Upper lobe of left lung (tissue), 6 donors: ENCODE measurements around the gene TREML2. TPM values are rescaled to one million over a fixed set of nuclear protein-coding genes. Genes with fewer than 3 reads are reported as not detected.
A peak's percentile ranks its signal among the peaks of the same experiment; 100 is the strongest.

Source experiments
- ATAC-seq, 2 donors: fragments of 200-7000 bp; cut with Tn5 transposase; one replicate each; pipeline ENCODE4 v1.9.1; 2022; ENCODE audit warnings: mild to moderate bottlenecking in 2 of 2, moderate library complexity in 2 of 2; ENCODE audit not compliant: low FRiP score in 2 of 2
- DNase-seq, 2 donors: peaks; one replicate each; pipeline ENCODE4 v3.0.0-alpha.2; 2019 to 2020
- H3K27ac ChIP-seq, 4 donors: fragments of 200-600 bp; sonication (generic); one replicate each; pipeline ENCODE4 v1.5.1; 2016 to 2019
- H3K27me3 ChIP-seq, 4 donors: fragments of 200-600 bp; sonication (generic); one replicate each; pipeline ENCODE4 v1.5.1; 2017 to 2019
- H3K36me3 ChIP-seq, 4 donors: fragments of 200-600 bp; sonication (generic); one replicate each; pipeline ENCODE4 v1.5.1; 2016 to 2019
- H3K4me1 ChIP-seq, 4 donors: fragments of 200-600 bp; sonication (generic); one replicate each; pipeline ENCODE4 v1.5.1; 2018 to 2019
- H3K4me3 ChIP-seq, 4 donors: fragments of 200-600 bp; sonication (generic); one replicate each; pipeline ENCODE4 v1.5.1; 2017 to 2019; ENCODE audit warnings: mild to moderate bottlenecking in 2 of 4, moderate library complexity in 1 of 4
- H3K9me3 ChIP-seq, 4 donors: fragments of 200-600 bp; sonication (generic); one replicate each; pipeline ENCODE4 v1.5.1; 2018 to 2019
- CTCF ChIP-seq, 6 experiments: fragments of 450-650 bp in 4 of 6; fragments of 200-600 bp in 2 of 6; sonication (generic) in 2 of 6; IDR thresholded peaks; one replicate each; pipeline ENCODE4 v1.5.1; 2016 to 2019; ENCODE audit warnings: antibody characterized with exemption in 6 of 6
- EP300 ChIP-seq, 4 donors: sonication (generic); formaldehyde crosslinking; IDR thresholded peaks; one replicate each; pipeline ENCODE4 v1.5.1; 2017; ENCODE audit warnings: antibody characterized with exemption in 4 of 4, control low read depth in 2 of 4
- POLR2A ChIP-seq, 4 donors: fragments of 450-650 bp; IDR thresholded peaks; one replicate each; pipeline ENCODE4 v1.5.1; 2016 to 2017; ENCODE audit warnings: antibody characterized with exemption in 4 of 4, mild to moderate bottlenecking in 2 of 4
- POLR2AphosphoS5 ChIP-seq, 2 donors: sonication (generic); formaldehyde crosslinking; IDR thresholded peaks; one replicate each; pipeline ENCODE4 v1.5.1; 2017; ENCODE audit warnings: antibody characterized with exemption in 2 of 2
- WGBS, 2 donors: methylation state at CpG; one replicate each; pipeline ENCODE4 v1.1.5; 2017 to 2018; 5-methylcytosine and 5-hydroxymethylcytosine counted together
- total RNA-seq, 6 donors: library from RNA; depleted of rRNA in 4 of 6; stranded (reverse); fragments of >200 nt in 4 of 6; gene quantifications; one replicate each; pipeline versions ENCODE4 v1.1.0 to v1.2.1, GENCODE V29; 2016 to 2021
- donor health status: DM: no; HTN: no; CAD: no; lungs with moderate emphysema.
- donor health status: DM: no; HTN: yes; CAD: no; lungs with severe emphysema.

The TREML2 gene
- total RNA-seq, 6 donors from 2014 or later = 0.67 to 2.3 (median 1.5) TPM; not detected in 1

- no peak overlapping the region for H3K4me3 ChIP-seq
- no peak overlapping the region for H3K27ac ChIP-seq
- H3K27me3 ChIP-seq = no peaks in the 10 kb centered on the region
- DNase-seq = no peak
- no peak for ATAC-seq
- TF ChIP-seq EP300 (IDR thresholded peaks at IDR 0.05) (no peak), POLR2AphosphoS5 (IDR thresholded peaks at IDR 0.05) (no peak), CTCF (IDR thresholded peaks at IDR 0.05) (no peak), POLR2A (IDR thresholded peaks at IDR 0.05) (no peak)
- no peaks in the 10 kb centered on the region for H3K36me3 ChIP-seq
- peaks cover 0 to 6% (median 0%) of the 10 kb centered on the region in 4 donors for H3K9me3 ChIP-seq
- no peaks in the 10 kb centered on the region for H3K4me1 ChIP-seq
- WGBS, 2 donors = 67 to 69% methylated on average over 1 to 5 of the region's 5 CpGs
These were observed 21.6 kb upstream of the TREML2 start for GRCh38 chr6:41222513-41222912.

GRCh38 chr6:41222045-41222444 lies 21.1 kb upstream of the TREML2 start:
- TF ChIP-seq CTCF (IDR thresholded peaks at IDR 0.05) = no peak
- H3K9me3 ChIP-seq = peaks cover 0 to 6% (median 0%) of the 10 kb centered on the region in 4 donors
- H3K4me3 ChIP-seq = no peak overlapping the region
- DNase-seq = no peak
- no peaks in the 10 kb centered on the region for H3K4me1 ChIP-seq
- ATAC-seq = no peak
- H3K27me3 ChIP-seq = no peaks in the 10 kb centered on the region
- H3K36me3 ChIP-seq = no peaks in the 10 kb centered on the region
- no peak overlapping the region for H3K27ac ChIP-seq
- WGBS, 2 donors = 32 to 64% methylated on average over 3 to 4 of the region's 4 CpGs

GRCh38 chr6:41216616-41217015 lies 15.7 kb upstream of the TREML2 start:
- H3K4me1 ChIP-seq = no peaks in the 10 kb centered on the region
- H3K27me3 ChIP-seq = no peaks in the 10 kb centered on the region
- no peak overlapping the region for H3K27ac ChIP-seq
- H3K4me3 ChIP-seq = no peak overlapping the region
- no peak for TF ChIP-seq POLR2AphosphoS5 (IDR thresholded peaks at IDR 0.05)
- no peak for TF ChIP-seq CTCF (IDR thresholded peaks at IDR 0.05)
- TF ChIP-seq EP300 (IDR thresholded peaks at IDR 0.05) = no peak
- TF ChIP-seq POLR2A (IDR thresholded peaks at IDR 0.05) = no peak
- no peak for DNase-seq
- peaks cover 0 to 12% (median 7%) of the 10 kb centered on the region in 4 donors for H3K9me3 ChIP-seq
- H3K36me3 ChIP-seq = no peaks in the 10 kb centered on the region
- peak in 1 of 2 donors; percentile 37 for ATAC-seq
- 73 to 74% methylated on average over 2 to 5 of the region's 5 CpGs for WGBS, 2 donors

GRCh38 chr6:41215777-41216176 lies 14.8 kb upstream of the TREML2 start:
- TF ChIP-seq EP300 (IDR thresholded peaks at IDR 0.05) (no peak), CTCF (IDR thresholded peaks at IDR 0.05) (no peak), POLR2A (IDR thresholded peaks at IDR 0.05) (no peak), POLR2AphosphoS5 (IDR thresholded peaks at IDR 0.05) (no peak)
- no peak overlapping the region for H3K4me3 ChIP-seq
- no peaks in the 10 kb centered on the region for H3K4me1 ChIP-seq
- H3K36me3 ChIP-seq = no peaks in the 10 kb centered on the region
- WGBS, 2 donors = 69 to 76% methylated on average over 5 of the region's 5 CpGs
- H3K9me3 ChIP-seq = peaks cover 0 to 11% (median 7%) of the 10 kb centered on the region in 4 donors
- DNase-seq = no peak
- H3K27me3 ChIP-seq = no peaks in the 10 kb centered on the region
- ATAC-seq = no peak
- H3K27ac ChIP-seq = no peak overlapping the region

- H3K27ac ChIP-seq = no peak overlapping the region
- TF ChIP-seq CTCF (IDR thresholded peaks at IDR 0.05) (no peak), EP300 (IDR thresholded peaks at IDR 0.05) (no peak), POLR2AphosphoS5 (IDR thresholded peaks at IDR 0.05) (no peak), POLR2A (IDR thresholded peaks at IDR 0.05) (no peak)
- no peaks in the 10 kb centered on the region for H3K4me1 ChIP-seq
- DNase-seq (no peak), ATAC-seq (no peak)
- no peak overlapping the region for H3K4me3 ChIP-seq
- H3K9me3 ChIP-seq = peaks cover 0 to 11% (median 4%) of the 10 kb centered on the region in 4 donors
- no peaks in the 10 kb centered on the region for H3K36me3 ChIP-seq
- H3K27me3 ChIP-seq = no peaks in the 10 kb centered on the region
- 86 to 92% methylated on average over 9 of the region's 9 CpGs for WGBS, 2 donors
These were observed 13.8 kb upstream of the TREML2 start for GRCh38 chr6:41214559-41215238.
